Liver (tissue), 3 donors: ENCODE measurements around the gene FIBP.

ENCODE experiments used
- CTCF ChIP-seq: fragments of 150-350 bp; IDR thresholded peaks from 2 replicates; pipeline ENCODE4 v1.5.1; 2017; ENCODE audit warnings: improper control_type of control experiment, low read depth, low read length; ENCODE audit not compliant: missing input control
- EGR1 ChIP-seq, 2 donors: IDR thresholded peaks; 2 replicates each; pipeline ENCODE4 v1.6.1; 2016 to 2018; ENCODE audit warnings: antibody characterized with exemption in 2 of 2, low read depth in 2 of 2
- JUND ChIP-seq, 2 donors: IDR thresholded peaks; 2 replicates each; pipeline ENCODE4 v1.6.1; 2016; ENCODE audit warnings: antibody characterized with exemption in 2 of 2
- RAD21 ChIP-seq, 2 donors: IDR thresholded peaks; 2 replicates each; pipeline ENCODE4 v1.6.1; 2016; ENCODE audit warnings: antibody characterized with exemption in 2 of 2, mild to moderate bottlenecking in 2 of 2
- REST ChIP-seq: IDR thresholded peaks from 2 replicates; pipeline ENCODE4 v1.6.1; 2016; ENCODE audit warnings: antibody characterized with exemption, mild to moderate bottlenecking
- SP1 ChIP-seq: IDR thresholded peaks from 2 replicates; pipeline ENCODE4 v1.6.1; 2018; ENCODE audit warnings: antibody characterized with exemption, mild to moderate bottlenecking
- TAF1 ChIP-seq: conservative IDR thresholded peaks from 2 replicates; pipeline ENCODE4 v1.6.1; 2016; ENCODE audit warnings: antibody characterized with exemption, mild to moderate bottlenecking
- donor health status: healthy.
- donor health status: healthy.

GRCh38 chr11:65884716-65885092 is 3.6 kb downstream of the FIBP start:
- TF ChIP-seq CTCF = peak; percentile 97
- TF ChIP-seq SP1 = no peak
- TF ChIP-seq REST = no peak
- TF ChIP-seq TAF1 = no peak
- no peak for TF ChIP-seq JUND (IDR thresholded peaks at IDR 0.05)
- peak; percentile 92 to 96 for TF ChIP-seq RAD21 (IDR thresholded peaks at IDR 0.05)
- no peak for TF ChIP-seq EGR1 (IDR thresholded peaks at IDR 0.05; ENCODE audit: low read depth in 2 of 2)
